NT2/D1 (cell line): ENCODE measurements around the gene ROBO2.

Source experiments
- SUZ12 ChIP-seq: IDR thresholded peaks from 2 replicates; pipeline ENCODE4 v1.6.1; 2011; ENCODE audit not compliant: insufficient read length, insufficient read depth; ENCODE audit errors: extremely low read depth
- YY1 ChIP-seq: IDR thresholded peaks from 2 replicates; pipeline ENCODE4 v1.6.1; 2011; ENCODE audit not compliant: insufficient read length, insufficient read depth
- ZNF274 ChIP-seq: IDR thresholded peaks from 2 replicates; pipeline ENCODE4 v1.6.1; 2011; ENCODE audit warnings: mild to moderate bottlenecking, low read depth, low read length

GRCh38 chr3:77546246-77546645, 506.3 kb downstream of the ROBO2 start:
- TF ChIP-seq YY1 (no peak), SUZ12 (no peak), ZNF274 (no peak)
